ENCODE results near the gene RASSF6.

The RASSF6 gene

DNA sequence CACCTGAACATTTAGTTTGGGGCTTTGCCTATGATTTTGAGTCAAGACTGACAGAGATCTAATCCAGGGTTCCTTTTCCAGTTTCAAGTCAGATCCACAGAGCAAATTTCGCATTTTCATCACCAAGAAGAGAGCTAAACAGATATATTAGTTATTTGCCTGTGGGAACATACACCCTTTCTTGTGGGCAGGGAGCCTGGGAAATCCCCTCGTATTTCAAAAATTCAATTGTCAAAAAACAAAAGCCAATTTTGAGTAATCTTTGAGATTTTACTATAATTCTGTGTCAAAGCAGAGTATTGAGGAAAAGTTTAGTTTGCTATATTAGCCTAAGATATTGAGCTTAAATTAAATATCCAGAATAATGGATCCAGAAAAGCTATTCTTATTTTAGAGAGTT, 82.1 kb downstream of the RASSF6 start:
- TF ChIP-seq, protein P1, sequence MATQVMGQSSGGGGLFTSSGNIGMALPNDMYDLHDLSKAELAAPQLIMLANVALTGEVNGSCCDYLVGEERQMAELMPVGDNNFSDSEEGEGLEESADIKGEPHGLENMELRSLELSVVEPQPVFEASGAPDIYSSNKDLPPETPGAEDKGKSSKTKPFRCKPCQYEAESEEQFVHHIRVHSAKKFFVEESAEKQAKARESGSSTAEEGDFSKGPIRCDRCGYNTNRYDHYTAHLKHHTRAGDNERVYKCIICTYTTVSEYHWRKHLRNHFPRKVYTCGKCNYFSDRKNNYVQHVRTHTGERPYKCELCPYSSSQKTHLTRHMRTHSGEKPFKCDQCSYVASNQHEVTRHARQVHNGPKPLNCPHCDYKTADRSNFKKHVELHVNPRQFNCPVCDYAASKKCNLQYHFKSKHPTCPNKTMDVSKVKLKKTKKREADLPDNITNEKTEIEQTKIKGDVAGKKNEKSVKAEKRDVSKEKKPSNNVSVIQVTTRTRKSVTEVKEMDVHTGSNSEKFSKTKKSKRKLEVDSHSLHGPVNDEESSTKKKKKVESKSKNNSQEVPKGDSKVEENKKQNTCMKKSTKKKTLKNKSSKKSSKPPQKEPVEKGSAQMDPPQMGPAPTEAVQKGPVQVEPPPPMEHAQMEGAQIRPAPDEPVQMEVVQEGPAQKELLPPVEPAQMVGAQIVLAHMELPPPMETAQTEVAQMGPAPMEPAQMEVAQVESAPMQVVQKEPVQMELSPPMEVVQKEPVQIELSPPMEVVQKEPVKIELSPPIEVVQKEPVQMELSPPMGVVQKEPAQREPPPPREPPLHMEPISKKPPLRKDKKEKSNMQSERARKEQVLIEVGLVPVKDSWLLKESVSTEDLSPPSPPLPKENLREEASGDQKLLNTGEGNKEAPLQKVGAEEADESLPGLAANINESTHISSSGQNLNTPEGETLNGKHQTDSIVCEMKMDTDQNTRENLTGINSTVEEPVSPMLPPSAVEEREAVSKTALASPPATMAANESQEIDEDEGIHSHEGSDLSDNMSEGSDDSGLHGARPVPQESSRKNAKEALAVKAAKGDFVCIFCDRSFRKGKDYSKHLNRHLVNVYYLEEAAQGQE (IDR thresholded peaks at IDR 0.05; ENCODE audit: insufficient replicate concordance, low read depth), result no peak
- TF ChIP-seq POLR2AphosphoS5 (IDR thresholded peaks at IDR 0.05; ENCODE audit: low read depth) (no peak), GABPA (IDR thresholded peaks at IDR 0.05; ENCODE audit: low read depth) (no peak), SPI1 (IDR thresholded peaks at IDR 0.05; ENCODE audit: borderline replicate concordance, low read depth) (no peak)
- TF ChIP-seq, protein P2, sequence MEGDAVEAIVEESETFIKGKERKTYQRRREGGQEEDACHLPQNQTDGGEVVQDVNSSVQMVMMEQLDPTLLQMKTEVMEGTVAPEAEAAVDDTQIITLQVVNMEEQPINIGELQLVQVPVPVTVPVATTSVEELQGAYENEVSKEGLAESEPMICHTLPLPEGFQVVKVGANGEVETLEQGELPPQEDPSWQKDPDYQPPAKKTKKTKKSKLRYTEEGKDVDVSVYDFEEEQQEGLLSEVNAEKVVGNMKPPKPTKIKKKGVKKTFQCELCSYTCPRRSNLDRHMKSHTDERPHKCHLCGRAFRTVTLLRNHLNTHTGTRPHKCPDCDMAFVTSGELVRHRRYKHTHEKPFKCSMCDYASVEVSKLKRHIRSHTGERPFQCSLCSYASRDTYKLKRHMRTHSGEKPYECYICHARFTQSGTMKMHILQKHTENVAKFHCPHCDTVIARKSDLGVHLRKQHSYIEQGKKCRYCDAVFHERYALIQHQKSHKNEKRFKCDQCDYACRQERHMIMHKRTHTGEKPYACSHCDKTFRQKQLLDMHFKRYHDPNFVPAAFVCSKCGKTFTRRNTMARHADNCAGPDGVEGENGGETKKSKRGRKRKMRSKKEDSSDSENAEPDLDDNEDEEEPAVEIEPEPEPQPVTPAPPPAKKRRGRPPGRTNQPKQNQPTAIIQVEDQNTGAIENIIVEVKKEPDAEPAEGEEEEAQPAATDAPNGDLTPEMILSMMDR (IDR thresholded peaks at IDR 0.05; ENCODE audit: insufficient read depth, low read length), result no peak
- Histone ChIP-seq H3K4me3 (replicated peaks; ENCODE audit: insufficient read depth, low read length) (no peak overlapping the region), H3K27ac (replicated peaks) (no peak overlapping the region), H3K27me3 (ENCODE audit: insufficient read depth, poor library complexity, severe bottlenecking) (no peaks in the 10 kb centered on the region)
- DNase-seq (ENCODE audit: low read depth in 1 of 2, low spot score in 1 of 2), result no peak

DNA sequence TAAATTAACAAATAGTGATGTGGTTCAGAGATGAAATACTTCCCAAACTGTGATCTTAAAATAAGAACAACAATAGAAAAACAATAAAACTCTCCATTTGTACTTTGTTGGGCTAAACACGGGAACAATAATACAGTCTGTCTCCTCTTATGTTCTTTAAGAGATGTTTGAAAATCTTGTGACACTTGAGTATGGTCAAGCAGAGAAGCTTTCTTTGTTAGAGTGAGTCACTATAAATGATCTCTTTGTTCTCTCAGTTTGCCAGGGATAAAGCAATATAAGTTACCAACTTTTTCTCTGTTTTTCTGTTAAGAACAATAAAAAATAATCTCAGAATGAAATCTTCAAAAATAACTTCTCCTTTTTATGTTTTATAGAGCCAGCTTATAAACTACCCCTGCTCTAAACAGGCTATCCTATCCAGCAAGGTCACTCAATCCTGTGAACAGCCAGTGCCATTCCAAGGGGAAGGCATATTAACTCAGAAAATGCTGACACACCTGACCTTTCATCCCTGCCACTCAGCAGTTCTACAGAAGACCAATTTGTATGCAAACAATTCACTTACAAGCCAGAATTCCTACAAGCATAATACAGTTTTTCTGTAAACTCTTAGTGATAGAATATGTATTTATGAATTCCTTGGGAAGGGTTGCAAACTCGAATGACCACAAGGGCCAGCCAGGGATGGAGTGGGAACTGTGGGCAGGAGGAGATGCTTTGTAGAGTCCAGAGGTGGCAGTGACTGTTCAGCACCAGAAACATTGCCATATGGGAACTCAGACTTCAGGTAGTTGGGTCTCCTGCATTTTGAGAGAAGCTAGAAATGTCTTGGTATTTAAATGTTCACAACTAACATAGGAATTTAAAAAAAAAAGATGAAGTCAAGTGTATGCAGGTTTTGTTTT, 86.5 kb downstream of the RASSF6 start:
- DNase-seq (ENCODE audit: low read depth in 1 of 2, low spot score in 1 of 2), result no peak

DNA sequence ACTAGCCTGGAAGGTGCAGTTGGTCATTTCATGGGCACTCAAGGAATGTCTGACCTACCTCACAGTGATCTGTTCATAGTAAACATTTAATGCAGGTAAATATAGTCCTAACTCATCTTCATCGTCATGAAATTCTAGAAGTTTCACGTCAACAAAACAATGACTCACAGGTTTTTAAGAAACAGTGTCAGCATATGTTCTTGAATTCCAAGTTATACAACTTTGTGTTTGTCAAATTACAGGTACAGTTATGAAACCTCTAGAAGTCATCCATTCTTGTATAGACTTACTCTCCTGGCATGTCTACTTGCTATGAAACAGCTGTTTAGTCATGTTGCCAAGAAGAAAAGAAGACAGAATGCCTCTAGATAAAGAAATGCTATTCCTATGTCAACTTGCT, 92.1 kb downstream of the RASSF6 start:
- DNase-seq (ENCODE audit: low read depth in 1 of 2, low spot score in 1 of 2), result no peak
- peaks cover 3% of the 10 kb centered on the region for H3K27me3 ChIP-seq (ENCODE audit: insufficient read depth, poor library complexity, severe bottlenecking)
- no peak overlapping the region for H3K27ac ChIP-seq (replicated peaks)

More for the DNA sequence above, 86.5 kb downstream of the RASSF6 start:
- no peak overlapping the region for H3K4me3 ChIP-seq (replicated peaks; ENCODE audit: insufficient read depth, low read length)
- H3K27me3 ChIP-seq (ENCODE audit: insufficient read depth, poor library complexity, severe bottlenecking), result no peaks in the 10 kb centered on the region
- TF ChIP-seq GABPA (IDR thresholded peaks at IDR 0.05; ENCODE audit: low read depth) (no peak), POLR2AphosphoS5 (IDR thresholded peaks at IDR 0.05; ENCODE audit: low read depth) (no peak), SPI1 (IDR thresholded peaks at IDR 0.05; ENCODE audit: borderline replicate concordance, low read depth) (no peak)
- TF ChIP-seq, protein P1 (IDR thresholded peaks at IDR 0.05; ENCODE audit: insufficient replicate concordance, low read depth), result no peak
- TF ChIP-seq, protein P2 (IDR thresholded peaks at IDR 0.05; ENCODE audit: insufficient read depth, low read length), result no peak
- H3K27ac ChIP-seq (replicated peaks), result no peak overlapping the region

More for the DNA sequence above, 92.1 kb downstream of the RASSF6 start:
- no peak overlapping the region for H3K4me3 ChIP-seq (replicated peaks; ENCODE audit: insufficient read depth, low read length)
- TF ChIP-seq, protein P1 (IDR thresholded peaks at IDR 0.05; ENCODE audit: insufficient replicate concordance, low read depth), result no peak
